Ammon's horn (tissue), 1 donor: Measurements from ENCODE around the gene HS3ST4.
"Not testable (repeated sequence)": the region's sequence is repeated elsewhere in the genome, so short reads cannot be mapped to it uniquely, and the experiment has no call there.

Experiments
- DNase-seq: peaks from one replicate; pipeline ENCODE4 v3.0.0-alpha.2; 2016; ENCODE audit warnings: low spot score

Gene HS3ST4

GRCh38 chr16:25730396-25730795, 38.6 kb downstream of the HS3ST4 start:
- DNase-seq: no peak

- DNase-seq: no peak
Measured at GRCh38 chr16:25734430-25735385, 42.9 kb downstream of the HS3ST4 start.

- DNase-seq: no peak
Measured at GRCh38 chr16:25735645-25736044, 43.9 kb downstream of the HS3ST4 start.

- no peak for DNase-seq
Measured at GRCh38 chr16:25747160-25747758, 55.5 kb downstream of the HS3ST4 start.

- DNase-seq: no peak
Measured at GRCh38 chr16:25748092-25748654, 56.4 kb downstream of the HS3ST4 start.

- no peak for DNase-seq
Measured at GRCh38 chr16:25750488-25751216, 58.9 kb downstream of the HS3ST4 start.

- DNase-seq: no peak
Measured at GRCh38 chr16:25751230-25751835, 59.6 kb downstream of the HS3ST4 start.

- no peak for DNase-seq
Measured at GRCh38 chr16:25764466-25764865, 72.7 kb downstream of the HS3ST4 start.

- DNase-seq: no peak
Measured at GRCh38 chr16:25771216-25771615, 79.5 kb downstream of the HS3ST4 start.

- no peak for DNase-seq
Measured at GRCh38 chr16:25771812-25772568, 80.2 kb downstream of the HS3ST4 start.

- not testable (repeated sequence) for DNase-seq
Measured at GRCh38 chr16:25776214-25776613, 84.5 kb downstream of the HS3ST4 start.

- no peak for DNase-seq
Measured at GRCh38 chr16:25783226-25783625, 91.5 kb downstream of the HS3ST4 start.

- DNase-seq: no peak
Measured at GRCh38 chr16:25785361-25785760, 93.6 kb downstream of the HS3ST4 start.

GRCh38 chr16:25786748-25787147, 95.0 kb downstream of the HS3ST4 start:
- DNase-seq: no peak

GRCh38 chr16:25788637-25789036, 96.9 kb downstream of the HS3ST4 start:
- DNase-seq: no peak

GRCh38 chr16:25796239-25796638, 104.5 kb downstream of the HS3ST4 start:
- no peak for DNase-seq

- no peak for DNase-seq
Measured at GRCh38 chr16:25798065-25798464, 106.3 kb downstream of the HS3ST4 start.

GRCh38 chr16:25799816-25800215, 108.1 kb downstream of the HS3ST4 start:
- DNase-seq: no peak

GRCh38 chr16:25812215-25812614, 120.5 kb downstream of the HS3ST4 start:
- DNase-seq: no peak

GRCh38 chr16:25817295-25817694, 125.5 kb downstream of the HS3ST4 start:
- no peak for DNase-seq

- no peak for DNase-seq
Measured at GRCh38 chr16:25817876-25818275, 126.1 kb downstream of the HS3ST4 start.
